Stimulated activated CD4-positive, alpha-beta T cell treated with anti-CD3 and anti-CD28 coated beads, Interleukin-1b, Interleukin-23, amount 100 ng/mL, for 24 hours (primary cell): ENCODE results near the gene HBD.
"Not testable (repeated sequence)": the region's sequence is repeated elsewhere in the genome, so short reads cannot be mapped to it uniquely, and the experiment has no call there.

Experiments used
- DNase-seq, 4 experiments: peaks; one replicate each; pipeline ENCODE4 v3.0.0-alpha.2; 2020; ENCODE audit warnings: low read depth in 4 of 4, low spot score in 1 of 4

HBD gene

GRCh38 chr11:5253440-5253839 is 19.2 kb upstream of the HBD start:
- DNase-seq: not testable (repeated sequence)

- no peak for DNase-seq
These were observed 18.6 kb upstream of the HBD start for GRCh38 chr11:5252919-5253265.

- DNase-seq: no peak
These were observed 18.1 kb upstream of the HBD start for GRCh38 chr11:5252192-5252918.

- no peak for DNase-seq
These were observed 17.5 kb upstream of the HBD start for GRCh38 chr11:5251746-5252145.

- DNase-seq: no peak
These were observed 16.4 kb upstream of the HBD start for GRCh38 chr11:5250543-5251204.

- DNase-seq: not testable (repeated sequence)
These were observed 15.6 kb upstream of the HBD start, which contains the start of gene HBG1 for GRCh38 chr11:5249807-5250396. Gene HBG1, minus strand, starts transcription at chr11:5249857. Its CDS starts 53 bp downstream, at chr11:5249804.

GRCh38 chr11:5248498-5248897 is 14.2 kb upstream of the HBD start:
- DNase-seq: not testable (repeated sequence)

GRCh38 chr11:5247472-5248192 is 13.3 kb upstream of the HBD start:
- no peak for DNase-seq

GRCh38 chr11:5246772-5247471 is 12.6 kb upstream of the HBD start:
- no peak for DNase-seq

GRCh38 chr11:5245155-5245554 is 10.9 kb upstream of the HBD start:
- no peak for DNase-seq

GRCh38 chr11:5243816-5244180 is 9.5 kb upstream of the HBD start:
- no peak for DNase-seq

GRCh38 chr11:5242933-5243815 is 8.9 kb upstream of the HBD start:
- DNase-seq: no peak

- no peak for DNase-seq
These were observed 7.9 kb upstream of the HBD start for GRCh38 chr11:5242208-5242607.

- DNase-seq: no peak
These were observed 7.2 kb upstream of the HBD start for GRCh38 chr11:5241458-5241857.

GRCh38 chr11:5240458-5240857 is 6.2 kb upstream of the HBD start:
- no peak for DNase-seq

- no peak for DNase-seq
These were observed 5.8 kb upstream of the HBD start for GRCh38 chr11:5240056-5240455.

GRCh38 chr11:5239046-5239445 is 4.8 kb upstream of the HBD start:
- DNase-seq: no peak

GRCh38 chr11:5238486-5238885 is 4.2 kb upstream of the HBD start:
- DNase-seq: no peak

GRCh38 chr11:5237420-5237819 is 3.1 kb upstream of the HBD start:
- DNase-seq: no peak

GRCh38 chr11:5235364-5236095 is 1.2 kb upstream of the HBD start:
- DNase-seq: no peak
